SU-DHL-6 (cell line): ENCODE measurements around the gene ELMO1.

Experiments used
- H2AFZ ChIP-seq: fragments of 200-600 bp; sonication (generic); 2 replicates; pipeline ENCODE4 v1.6.1; 2014; ENCODE audit warnings: low read depth, mild to moderate bottlenecking, moderate library complexity, mixed read lengths, antibody characterized with exemption, low read length; ENCODE audit not compliant: severe bottlenecking
- H3F3A ChIP-seq: fragments of 200-600 bp; shearing (Covaris generic); 2 replicates; pipeline ENCODE4 v1.6.0; 2016; ENCODE audit warnings: antibody characterized with exemption, mild to moderate bottlenecking; ENCODE audit not compliant: insufficient read depth
- H3K27ac ChIP-seq: fragments of 200-600 bp; sonication (generic); 2 replicates; pipeline ENCODE4 v1.5.1; 2016; ENCODE audit warnings: low read depth, mild to moderate bottlenecking, low read length, moderate library complexity, mixed read lengths
- H3K27me3 ChIP-seq: fragments of 200-600 bp; sonication (generic), shearing (Covaris generic); 2 replicates; pipeline ENCODE4 v1.6.0; 2014; ENCODE audit warnings: mild to moderate bottlenecking, low read length
- H3K36me3 ChIP-seq: fragments of 200-600 bp; sonication (generic); 2 replicates; pipeline ENCODE4 v1.6.1; 2014; ENCODE audit warnings: mild to moderate bottlenecking, low read length, mixed read lengths
- H3K4me2 ChIP-seq: fragments of 300-600, 200-600 bp; shearing (Covaris generic), sonication (generic); 2 replicates; pipeline ENCODE4 v1.6.0; 2014; ENCODE audit warnings: low read length, low read depth, mild to moderate bottlenecking; ENCODE audit not compliant: poor library complexity, severe bottlenecking
- H3K4me3 ChIP-seq: fragments of 200-600 bp; sonication (generic); 2 replicates; pipeline ENCODE4 v1.5.1; 2014; ENCODE audit warnings: antibody characterized with exemption, low read length, mild to moderate bottlenecking, mixed read lengths; ENCODE audit not compliant: insufficient read depth, poor library complexity, severe bottlenecking
- H3K79me2 ChIP-seq: fragments of 200-600 bp; sonication (generic); 2 replicates; pipeline ENCODE4 v1.6.1; 2014; ENCODE audit warnings: mild to moderate bottlenecking, low read length, moderate library complexity; ENCODE audit not compliant: insufficient read depth
- H3K9ac ChIP-seq: fragments of 200-600 bp; sonication (generic); 2 replicates; pipeline ENCODE4 v1.7.0; 2014; ENCODE audit warnings: mild to moderate bottlenecking, low read length
- H3K9me2 ChIP-seq: fragments of 200-600 bp; sonication (generic); replicated peaks from 2 replicates; pipeline ENCODE4 v1.6.1; 2014; ENCODE audit warnings: low read length; ENCODE audit not compliant: insufficient read depth
- H3K9me3 ChIP-seq: fragments of 200-600 bp; sonication (generic); 2 replicates; pipeline ENCODE4 v1.6.1; 2014; ENCODE audit warnings: low read length, mixed read lengths; ENCODE audit not compliant: insufficient read depth
- H4K20me1 ChIP-seq: fragments of 200-600 bp; sonication (generic); 2 replicates; pipeline ENCODE4 v1.6.1; 2014; ENCODE audit warnings: low read depth, mild to moderate bottlenecking, antibody characterized with exemption, low read length, moderate library complexity, mixed read lengths
- CTCF ChIP-seq: fragments of 200-600 bp; sonication (generic); IDR thresholded peaks from one replicate; pipeline ENCODE4 v1.5.1; 2017; ENCODE audit warnings: antibody characterized with exemption, mild to moderate bottlenecking, low read length, moderate library complexity; ENCODE audit not compliant: insufficient read depth, poor library complexity, severe bottlenecking
- EZH2phosphoT487 ChIP-seq: fragments of 200-600 bp; sonication (generic), shearing (Covaris generic); conservative IDR thresholded peaks from 2 replicates; pipeline ENCODE4 v1.6.1; 2018; ENCODE audit warnings: mild to moderate bottlenecking, antibody characterized with exemption, low read length, moderate library complexity, mixed read lengths

The ELMO1 gene

DNA sequence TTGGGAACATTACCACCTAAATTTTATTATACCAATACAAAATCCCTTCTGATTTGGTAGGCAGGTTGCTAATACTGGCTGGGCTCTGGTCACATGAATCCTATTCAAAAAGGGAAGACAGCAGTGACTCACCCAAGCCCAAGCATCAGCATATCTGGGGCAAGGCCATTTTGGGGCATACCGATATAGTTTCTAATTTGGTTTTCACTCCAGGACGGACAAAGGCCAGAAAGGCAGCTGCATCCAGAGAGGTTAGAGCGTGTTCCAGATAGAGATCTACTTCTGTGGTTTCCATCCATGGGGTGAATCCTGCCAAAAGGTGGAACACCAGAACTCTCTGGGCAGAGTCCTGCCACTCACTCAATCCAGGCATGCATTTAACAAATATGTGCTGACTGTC is 335.8 kb downstream of the ELMO1 start:
- Histone ChIP-seq H2AFZ (no peak overlapping the region), H3K27ac (no peak overlapping the region), H3K4me3 (no peak overlapping the region), H3K9me3 (no peaks in the 10 kb centered on the region), H3K9me2 (no peaks in the 10 kb centered on the region), H3K9ac (no peak overlapping the region), H3K36me3 (no peaks in the 10 kb centered on the region; the same call in 1 of the 2 replicates), H3K79me2 (0 out of 2 replicates have a peak, but pooled peaks cover 11% of the 10 kb centered on the region), H4K20me1 (no peaks in the 10 kb centered on the region), H3K27me3 (no peaks in the 10 kb centered on the region), H3K4me2 (no peak overlapping the region), H3F3A (no peaks in the 10 kb centered on the region)
- TF ChIP-seq CTCF (no peak), EZH2phosphoT487 (no peak)

- no peaks in the 10 kb centered on the region for H4K20me1 ChIP-seq
- no peak overlapping the region for H3K4me2 ChIP-seq
- no peak overlapping the region for H3K27ac ChIP-seq
- no peaks in the 10 kb centered on the region for H3K9me3 ChIP-seq
- H3K4me3 ChIP-seq = no peak overlapping the region
- TF ChIP-seq EZH2phosphoT487 (no peak), CTCF (no peak)
- no peak overlapping the region for H3K9ac ChIP-seq
- H2AFZ ChIP-seq = no peak overlapping the region
- no peaks in the 10 kb centered on the region for H3K27me3 ChIP-seq
- H3K79me2 ChIP-seq = 0 out of 2 replicates have a peak, but pooled peaks cover 11% of the 10 kb centered on the region
- H3K9me2 ChIP-seq = no peaks in the 10 kb centered on the region
- no peaks in the 10 kb centered on the region; the same call in 1 of the 2 replicates for H3K36me3 ChIP-seq
- no peaks in the 10 kb centered on the region for H3F3A ChIP-seq
These were observed 336.4 kb downstream of the ELMO1 start for GRCh38 chr7:37112218-37112617.

- Histone ChIP-seq H3K27me3 (no peaks in the 10 kb centered on the region), H3K9me2 (no peaks in the 10 kb centered on the region), H3K9ac (no peak overlapping the region), H4K20me1 (no peaks in the 10 kb centered on the region), H3K36me3 (no peaks in the 10 kb centered on the region; the same call in 1 of the 2 replicates), H3K79me2 (0 out of 2 replicates have a peak, but pooled peaks cover 11% of the 10 kb centered on the region), H3K27ac (no peak overlapping the region), H3F3A (no peaks in the 10 kb centered on the region), H2AFZ (no peak overlapping the region), H3K4me2 (no peak overlapping the region), H3K4me3 (no peak overlapping the region), H3K9me3 (no peaks in the 10 kb centered on the region)
- TF ChIP-seq CTCF (no peak), EZH2phosphoT487 (no peak)
These were observed 337.2 kb downstream of the ELMO1 start for GRCh38 chr7:37111459-37111858.
